ENCODE measurements around the gene KRTDAP. TPM values are rescaled to one million over a fixed set of nuclear protein-coding genes. Genes with fewer than 3 reads are reported as not detected.

The KRTDAP gene
- total RNA-seq, 2 donors from 2014 or later: not detected

GRCh38 chr19:35449359-35450043 lies 40.8 kb downstream of the KRTDAP start:
- H3K36me3 Mint-ChIP-seq: peaks cover 0 to 5% of the 10 kb centered on the region in 2 donors
- no peaks in the 10 kb centered on the region for H3K9me3 Mint-ChIP-seq
- no peak for ATAC-seq
- H3K27ac Mint-ChIP-seq: no peak overlapping the region
- no peak for DNase-seq (ENCODE audit: low spot score in 2 of 2)

- no peaks in the 10 kb centered on the region for H3K36me3 Mint-ChIP-seq
- no peak for DNase-seq (ENCODE audit: low spot score in 2 of 2)
- H3K9me3 Mint-ChIP-seq: no peaks in the 10 kb centered on the region
- no peak for ATAC-seq
- peak within 1 kb of the TSS in 1 of 2 donors; percentile 65 for H3K27ac Mint-ChIP-seq
These were observed 42.4 kb downstream of the KRTDAP start, which contains the start of gene FFAR2 for GRCh38 chr19:35447606-35448469. FFAR2 (plus strand) TSS chr19:35448257; CDS start chr19:35449715, 1,458 bp downstream.

GRCh38 chr19:35445826-35446593 lies 44.3 kb downstream of the KRTDAP start:
- ATAC-seq (peak; percentile 41 to 73), DNase-seq (ENCODE audit: low spot score in 2 of 2) (no peak)
- no peaks in the 10 kb centered on the region for H3K9me3 Mint-ChIP-seq
- H3K36me3 Mint-ChIP-seq: no peaks in the 10 kb centered on the region
- H3K27ac Mint-ChIP-seq: peak overlapping the region in 1 of 2 donors; percentile 25

- Mint-ChIP-seq H3K9me3 (no peaks in the 10 kb centered on the region), H3K27ac (peak overlapping the region; percentile 7 to 17), H3K36me3 (no peaks in the 10 kb centered on the region)
- no peak for DNase-seq (ENCODE audit: low spot score in 2 of 2)
- ATAC-seq: no peak
These were observed 45.5 kb downstream of the KRTDAP start for GRCh38 chr19:35444735-35445134.

GRCh38 chr19:35442091-35442490 lies 48.2 kb downstream of the KRTDAP start:
- Mint-ChIP-seq H3K9me3 (no peaks in the 10 kb centered on the region), H3K36me3 (no peaks in the 10 kb centered on the region), H3K27ac (no peak overlapping the region)
- no peak for ATAC-seq
- no peak for DNase-seq (ENCODE audit: low spot score in 2 of 2)

GRCh38 chr19:35439921-35440320 lies 50.3 kb downstream of the KRTDAP start:
- ATAC-seq: no peak
- no peaks in the 10 kb centered on the region for H3K9me3 Mint-ChIP-seq
- no peak for DNase-seq (ENCODE audit: low spot score in 2 of 2)
- no peaks in the 10 kb centered on the region for H3K36me3 Mint-ChIP-seq
- no peak overlapping the region for H3K27ac Mint-ChIP-seq

GRCh38 chr19:35438527-35438926 lies 51.7 kb downstream of the KRTDAP start:
- Mint-ChIP-seq H3K36me3 (no peaks in the 10 kb centered on the region), H3K27ac (no peak overlapping the region), H3K9me3 (no peaks in the 10 kb centered on the region)
- ATAC-seq (no peak), DNase-seq (ENCODE audit: low spot score in 2 of 2) (no peak)

GRCh38 chr19:35438096-35438495 lies 52.2 kb downstream of the KRTDAP start:
- ATAC-seq (no peak), DNase-seq (ENCODE audit: low spot score in 2 of 2) (no peak)
- no peaks in the 10 kb centered on the region for H3K36me3 Mint-ChIP-seq
- no peak overlapping the region for H3K27ac Mint-ChIP-seq
- no peaks in the 10 kb centered on the region for H3K9me3 Mint-ChIP-seq

- DNase-seq (ENCODE audit: low spot score in 2 of 2) (no peak), ATAC-seq (no peak)
- peaks cover 3% of the 10 kb centered on the region in 2 donors for H3K36me3 Mint-ChIP-seq
- peaks cover 0 to 3% of the 10 kb centered on the region in 2 donors for H3K9me3 Mint-ChIP-seq
- peak overlapping the region; percentile 65 to 68 for H3K27ac Mint-ChIP-seq
These were observed 52.8 kb downstream of the KRTDAP start for GRCh38 chr19:35437406-35437951.

Other genes with a start within 250 kb of the KRTDAP start
- gene LSR, start 241.5 kb downstream of the KRTDAP start, total RNA-seq: 10 to 100 TPM; 10.3 to 41.0 TPM
- 100 to 1,000 TPM; 146 to 150 TPM for gene USF2, start 221.5 kb downstream of the KRTDAP start, total RNA-seq
- 1 to 10 TPM in 1 of 2 donors, under 1 TPM in 1; 0.61 to 1.7 TPM for gene HAMP, start 207.9 kb downstream of the KRTDAP start, total RNA-seq
- 1 to 10 TPM in 1 of 2 donors, under 1 TPM in 1; 0.61 to 1.7 TPM for gene MAG, start 198.3 kb downstream of the KRTDAP start, total RNA-seq
- gene CD22, start 161.3 kb downstream of the KRTDAP start, total RNA-seq: 10 to 100 TPM in 1 of 2 donors, 1 to 10 TPM in 1; 7.0 to 48.2 TPM
- gene FFAR1, start 142.6 kb downstream of the KRTDAP start, total RNA-seq: 1 to 10 TPM in 1 of 2 donors, under 1 TPM in 1; 0.23 to 1.5 TPM
- gene FFAR3, start 132.0 kb downstream of the KRTDAP start, total RNA-seq: 1 to 10 TPM; 1.4 to 5.1 TPM
- gene GPR42, start 119.4 kb downstream of the KRTDAP start, total RNA-seq: 1 to 10 TPM in 1 of 2 donors, under 1 TPM in 1; 0.50 to 1.8 TPM
- not detected for gene FFAR2, start 42.2 kb downstream of the KRTDAP start, total RNA-seq
- 1 to 10 TPM in 1 of 2 donors, under 1 TPM in 1; 0.46 to 3.6 TPM for gene DMKN, start 23.2 kb upstream of the KRTDAP start, total RNA-seq
- gene SBSN, start 37.8 kb upstream of the KRTDAP start, total RNA-seq: not detected
- not detected for gene GAPDHS, start 43.0 kb upstream of the KRTDAP start, total RNA-seq
- 10 to 100 TPM; 44.1 to 69.1 TPM for gene TMEM147, start 55.2 kb upstream of the KRTDAP start, total RNA-seq
- not detected for gene ATP4A, start 73.2 kb upstream of the KRTDAP start, total RNA-seq
- gene PMIS2, start 95.7 kb upstream of the KRTDAP start, total RNA-seq: not detected
- gene HAUS5, start 122.3 kb upstream of the KRTDAP start, total RNA-seq: 10 to 100 TPM; 44.2 to 44.5 TPM
- 10 to 100 TPM; 69.3 to 79.0 TPM for gene RBM42, start 138.6 kb upstream of the KRTDAP start, total RNA-seq
- under 1 TPM; 0.62 to 0.77 TPM for gene ETV2, start 151.3 kb upstream of the KRTDAP start, total RNA-seq
- 100 to 1,000 TPM; 445 to 472 TPM for gene COX6B1, start 157.9 kb upstream of the KRTDAP start, total RNA-seq
- 1 to 10 TPM in 1 of 2 donors, not detected in 1; 4.4 TPM for gene UPK1A, start 176.1 kb upstream of the KRTDAP start, total RNA-seq
- 100 to 1,000 TPM; 181 to 198 TPM for gene ZBTB32, start 214.1 kb upstream of the KRTDAP start, total RNA-seq
- gene KMT2B, start 227.5 kb upstream of the KRTDAP start, total RNA-seq: 100 to 1,000 TPM in 1 of 2 donors, 10 to 100 TPM in 1; 54.6 to 200 TPM